GM12873 (cell line): Measurements from ENCODE around the gene OXTR.

ENCODE experiments used
- CTCF ChIP-seq: IDR thresholded peaks from 2 replicates; pipeline ENCODE4 v1.5.1; 2012; ENCODE audit warnings: low read depth, mild to moderate bottlenecking, moderate library complexity, low read length, control low read depth; ENCODE audit not compliant: insufficient read depth; ENCODE audit errors: missing control alignments

Gene OXTR

DNA sequence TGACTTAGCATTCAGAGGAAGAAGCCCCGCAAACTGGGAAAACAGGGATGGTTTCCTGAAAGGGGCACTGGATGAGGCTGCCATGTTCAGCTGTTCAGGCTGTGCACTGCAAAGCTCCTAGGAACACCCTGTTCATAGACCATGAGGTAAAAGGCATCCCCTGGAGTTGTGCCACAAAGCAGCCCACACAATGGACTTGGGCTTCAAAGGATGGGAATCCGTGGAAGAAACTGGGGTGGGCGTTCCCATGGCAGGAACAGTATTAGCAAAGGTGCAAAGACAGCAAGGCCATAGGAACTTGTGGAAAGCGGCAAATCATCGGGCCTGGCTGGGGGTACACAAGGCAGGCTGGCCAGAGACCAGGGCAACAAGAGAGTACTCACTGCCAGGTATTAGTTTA lies 8.9 kb downstream of the OXTR start:
- TF ChIP-seq CTCF: no peak

DNA sequence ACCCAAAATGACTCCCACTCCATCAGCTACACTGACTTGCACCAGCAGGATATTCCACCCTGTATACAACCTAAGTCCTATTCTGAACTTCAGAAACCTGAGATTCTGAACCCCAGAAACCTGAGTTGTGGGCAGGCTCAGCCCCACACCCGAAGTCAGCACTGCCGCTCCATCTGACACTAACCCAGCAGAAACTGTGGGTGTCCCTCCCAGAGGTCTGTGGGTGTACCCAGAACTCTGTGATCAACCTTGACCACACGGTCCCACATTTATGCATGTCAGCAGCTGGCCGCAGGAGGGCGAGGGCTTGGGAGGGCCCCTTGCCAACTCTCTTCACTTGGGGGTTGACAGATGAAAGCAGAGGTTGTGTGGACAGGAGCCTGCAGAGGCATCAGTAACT lies 9.3 kb downstream of the OXTR start:
- no peak for TF ChIP-seq CTCF

- TF ChIP-seq CTCF: no peak
These were observed 10.2 kb downstream of the OXTR start for GRCh38 chr3:8759038-8759707.

GRCh38 chr3:8757551-8758518 lies 11.6 kb downstream of the OXTR start:
- no peak for TF ChIP-seq CTCF

- no peak for TF ChIP-seq CTCF
These were observed 12.7 kb downstream of the OXTR start for GRCh38 chr3:8756671-8757070.

- peak; percentile 43 for TF ChIP-seq CTCF
These were observed 13.7 kb downstream of the OXTR start for GRCh38 chr3:8755564-8756237.

DNA sequence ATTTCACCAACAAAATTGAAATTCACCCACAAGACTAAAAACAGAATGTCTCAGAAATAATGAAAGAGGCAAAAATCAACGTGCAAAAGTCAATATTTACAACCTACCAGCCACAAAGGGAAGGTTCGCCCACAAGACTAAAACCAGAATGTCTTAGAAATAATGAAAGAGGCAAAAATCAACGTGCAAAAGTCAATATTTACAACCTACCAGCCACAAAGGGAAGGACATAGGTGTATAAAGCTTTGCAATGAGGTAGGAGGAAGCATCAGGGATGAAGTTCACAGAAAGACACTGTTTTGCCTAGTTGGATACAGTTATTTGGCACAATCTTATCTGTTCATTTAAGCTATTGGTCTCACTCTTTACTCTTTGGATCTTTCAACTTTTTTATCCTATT lies 14.3 kb downstream of the OXTR start:
- TF ChIP-seq CTCF: no peak
